Effector memory CD8-positive, alpha-beta T cell (primary cell): ENCODE results near the gene POTEC.
A peak's percentile ranks its signal among the peaks of the same experiment; 100 is the strongest.
"Not testable (repeated sequence)": the region's sequence is repeated elsewhere in the genome, so short reads cannot be mapped to it uniquely, and the experiment has no call there.

Experiments used
- ATAC-seq: fragments of 150-1000 bp; cut with Tn5 transposase; replicated peaks from 2 replicates; pipeline ENCODE4 v1.10.0; 2021; ENCODE audit warnings: mild to moderate bottlenecking, moderate library complexity
- DNase-seq, 3 experiments: peaks; one replicate each; pipeline ENCODE4 v3.0.0; 2021
- H3K27ac Mint-ChIP-seq, 2 donors: one replicate each; pipeline ENCODE4 v1.8.0; 2022; ENCODE audit warnings: mild to moderate bottlenecking in 2 of 2, mixed read lengths in 2 of 2, moderate library complexity in 2 of 2
- H3K27me3 Mint-ChIP-seq, 2 donors: one replicate each; pipeline ENCODE4 v1.8.0; 2022; ENCODE audit warnings: mixed read lengths in 2 of 2
- H3K36me3 Mint-ChIP-seq: one replicate; pipeline ENCODE4 v1.8.0; 2022; ENCODE audit warnings: mild to moderate bottlenecking, moderate library complexity, mixed read lengths; ENCODE audit not compliant: insufficient read depth
- H3K4me1 Mint-ChIP-seq, 2 donors: one replicate each; pipeline ENCODE4 v1.8.0; 2022; ENCODE audit warnings: low read depth in 2 of 2, mixed read lengths in 2 of 2
- H3K4me3 Mint-ChIP-seq, 2 donors: one replicate each; pipeline ENCODE4 v1.8.0; 2022; ENCODE audit warnings: mild to moderate bottlenecking in 2 of 2, mixed read lengths in 2 of 2, moderate library complexity in 2 of 2
- H3K9me3 Mint-ChIP-seq, 2 donors: one replicate each; pipeline ENCODE4 v1.8.0; 2022; ENCODE audit warnings: mixed read lengths in 2 of 2

Gene POTEC

GRCh38 chr18:14474007-14474720, 69.2 kb downstream of the POTEC start:
- H3K9me3 Mint-ChIP-seq: not testable (repeated sequence)

DNA sequence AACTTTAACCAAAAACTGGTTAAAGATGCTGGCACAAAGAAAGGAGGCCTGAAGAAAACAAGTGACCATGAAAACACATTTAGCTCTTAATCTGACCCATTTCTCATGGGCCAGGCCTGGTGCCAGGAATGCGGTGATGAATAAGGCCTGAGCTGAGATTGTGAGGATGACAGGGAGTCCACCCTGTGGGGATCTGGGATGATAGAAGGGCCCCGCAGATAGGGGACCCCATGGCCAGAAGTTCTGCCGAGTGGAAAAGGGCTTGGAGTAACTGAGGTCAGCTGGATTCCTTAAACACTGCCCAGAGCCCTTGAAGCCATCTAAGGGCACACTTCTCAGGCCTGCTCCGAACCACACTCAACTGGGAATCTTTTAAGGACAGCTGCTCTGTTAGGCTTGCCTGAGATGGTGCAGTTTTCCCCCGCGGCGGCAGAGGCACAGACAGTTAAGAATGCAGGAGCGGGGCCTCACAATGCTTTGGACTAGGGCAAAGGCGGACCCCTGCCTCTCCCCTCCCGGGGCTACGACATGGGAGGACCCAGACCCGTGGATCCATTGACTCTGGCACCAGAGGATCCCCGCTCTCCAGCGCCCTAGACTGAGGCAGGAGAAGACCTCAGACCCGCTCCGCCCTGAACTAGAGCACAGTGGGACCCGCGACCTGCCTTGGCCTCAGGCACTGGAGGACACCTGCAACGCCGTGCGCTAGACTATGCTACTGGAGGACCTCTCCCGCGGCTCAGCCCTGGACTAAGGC, 70.0 kb downstream of the POTEC start:
- not testable (repeated sequence) for ATAC-seq, H3K4me3 Mint-ChIP-seq, H3K36me3 Mint-ChIP-seq, H3K4me1 Mint-ChIP-seq, DNase-seq, H3K27ac Mint-ChIP-seq, H3K9me3 Mint-ChIP-seq
- peaks cover 6 to 15% of the 10 kb centered on the region in 2 donors for H3K27me3 Mint-ChIP-seq

More at GRCh38 chr18:14474007-14474720, 69.2 kb downstream of the POTEC start:
- peaks cover 5 to 14% of the 10 kb centered on the region in 2 donors for H3K27me3 Mint-ChIP-seq
- not testable (repeated sequence) for H3K36me3 Mint-ChIP-seq, H3K4me1 Mint-ChIP-seq, H3K27ac Mint-ChIP-seq, DNase-seq, ATAC-seq, H3K4me3 Mint-ChIP-seq

DNA sequence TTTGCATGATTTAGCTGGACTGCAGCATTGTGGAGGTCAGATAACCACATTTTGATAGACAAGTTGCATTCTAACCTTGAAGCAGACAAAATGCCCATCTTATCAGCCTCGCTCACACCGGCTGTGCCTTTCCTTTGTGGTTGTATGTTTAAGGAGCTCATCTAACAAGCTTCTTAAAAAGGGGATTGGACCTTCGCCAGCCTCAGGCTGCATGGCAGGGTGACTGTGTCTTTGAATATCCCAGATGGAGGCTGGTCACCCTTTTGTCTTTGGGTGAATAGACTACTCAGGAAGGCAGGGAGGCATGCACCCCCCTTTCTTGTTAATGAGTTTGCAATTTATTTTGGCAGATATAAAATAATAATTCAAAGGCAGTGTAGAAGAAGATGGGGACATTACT, 72.1 kb downstream of the POTEC start:
- peaks cover 13 to 26% of the 10 kb centered on the region in 2 donors for H3K27me3 Mint-ChIP-seq
- not testable (repeated sequence) for H3K4me3 Mint-ChIP-seq, H3K4me1 Mint-ChIP-seq, H3K9me3 Mint-ChIP-seq, DNase-seq, H3K36me3 Mint-ChIP-seq, H3K27ac Mint-ChIP-seq, ATAC-seq

DNA sequence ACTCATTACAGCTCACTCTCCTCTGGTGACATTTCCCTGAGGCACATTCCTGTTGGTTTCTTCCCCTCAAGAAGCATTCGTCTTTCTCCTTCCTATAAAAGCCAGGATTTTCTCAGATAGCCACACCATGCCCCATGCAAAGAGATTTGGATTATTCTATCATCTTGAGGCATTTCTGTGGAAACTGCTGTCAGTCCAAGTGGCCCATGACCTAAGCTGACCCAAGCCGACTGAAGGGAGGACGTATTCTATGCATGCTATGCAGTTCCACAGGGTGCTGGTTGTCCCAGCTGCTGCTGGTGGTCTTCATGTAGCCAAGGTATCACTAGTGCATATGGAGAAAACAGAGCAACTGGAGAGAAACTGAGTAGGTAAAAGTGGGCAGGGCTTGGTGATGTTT, 73.0 kb downstream of the POTEC start:
- H3K36me3 Mint-ChIP-seq, ATAC-seq, DNase-seq, H3K4me3 Mint-ChIP-seq, H3K4me1 Mint-ChIP-seq, H3K9me3 Mint-ChIP-seq: not testable (repeated sequence)
- H3K27ac Mint-ChIP-seq: peak overlapping the region in 1 of 2 donors; percentile 28
- H3K27me3 Mint-ChIP-seq: peaks cover 13 to 26% of the 10 kb centered on the region in 2 donors

GRCh38 chr18:14470046-14470445, 73.4 kb downstream of the POTEC start:
- not testable (repeated sequence) for H3K9me3 Mint-ChIP-seq, DNase-seq, H3K4me1 Mint-ChIP-seq, H3K36me3 Mint-ChIP-seq, ATAC-seq, H3K4me3 Mint-ChIP-seq
- Mint-ChIP-seq H3K27ac (peak overlapping the region in 1 of 2 donors; percentile 28), H3K27me3 (peaks cover 13 to 26% of the 10 kb centered on the region in 2 donors)

DNA sequence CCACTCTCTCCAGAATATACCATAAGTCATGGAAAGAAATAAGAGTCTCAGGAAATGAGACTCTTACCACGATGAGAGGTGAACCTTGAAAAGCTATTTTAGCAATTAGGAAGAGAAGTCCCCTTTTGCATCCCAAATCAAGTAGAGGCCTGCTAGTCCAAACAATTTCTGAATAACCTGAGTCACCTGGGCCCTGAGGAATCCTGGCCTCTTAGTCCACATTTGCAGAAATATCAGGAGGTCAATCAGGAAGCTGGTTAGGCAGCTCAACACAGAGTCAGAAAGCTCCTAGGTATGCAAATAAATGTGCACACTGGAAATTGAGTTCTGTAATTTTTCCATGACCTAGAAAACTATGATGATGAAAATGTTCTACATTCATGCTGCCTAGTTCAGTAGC, 77.4 kb downstream of the POTEC start:
- H3K27me3 Mint-ChIP-seq: peaks cover 13 to 26% of the 10 kb centered on the region in 2 donors
- not testable (repeated sequence) for H3K4me1 Mint-ChIP-seq, H3K27ac Mint-ChIP-seq, ATAC-seq, DNase-seq, H3K4me3 Mint-ChIP-seq, H3K36me3 Mint-ChIP-seq, H3K9me3 Mint-ChIP-seq
